IPS-15b (cell line): Measurements from ENCODE around the gene MMP17.

Source experiments
- H3K27me3 ChIP-seq: one replicate; pipeline ENCODE4 v1.6.1; 2013; ENCODE audit warnings: low read length; ENCODE audit not compliant: control insufficient read depth, insufficient read depth
- H3K36me3 ChIP-seq: one replicate; pipeline ENCODE4 v1.6.1; 2013; ENCODE audit warnings: low read length; ENCODE audit not compliant: control insufficient read depth, insufficient read depth
- H3K4me1 ChIP-seq: one replicate; pipeline ENCODE4 v1.6.1; 2013; ENCODE audit warnings: mild to moderate bottlenecking, low read length; ENCODE audit not compliant: control insufficient read depth, insufficient read depth
- H3K4me3 ChIP-seq: one replicate; pipeline ENCODE4 v1.5.1; 2013; ENCODE audit warnings: low read depth, low read length
- H3K9ac ChIP-seq: one replicate; pipeline ENCODE4 v1.6.1; 2013; ENCODE audit warnings: low read depth, mild to moderate bottlenecking, low read length
- H3K9me3 ChIP-seq: one replicate; pipeline ENCODE4 v1.6.1; 2013; ENCODE audit warnings: mild to moderate bottlenecking, low read length; ENCODE audit not compliant: control insufficient read depth, insufficient read depth

Gene MMP17

DNA sequence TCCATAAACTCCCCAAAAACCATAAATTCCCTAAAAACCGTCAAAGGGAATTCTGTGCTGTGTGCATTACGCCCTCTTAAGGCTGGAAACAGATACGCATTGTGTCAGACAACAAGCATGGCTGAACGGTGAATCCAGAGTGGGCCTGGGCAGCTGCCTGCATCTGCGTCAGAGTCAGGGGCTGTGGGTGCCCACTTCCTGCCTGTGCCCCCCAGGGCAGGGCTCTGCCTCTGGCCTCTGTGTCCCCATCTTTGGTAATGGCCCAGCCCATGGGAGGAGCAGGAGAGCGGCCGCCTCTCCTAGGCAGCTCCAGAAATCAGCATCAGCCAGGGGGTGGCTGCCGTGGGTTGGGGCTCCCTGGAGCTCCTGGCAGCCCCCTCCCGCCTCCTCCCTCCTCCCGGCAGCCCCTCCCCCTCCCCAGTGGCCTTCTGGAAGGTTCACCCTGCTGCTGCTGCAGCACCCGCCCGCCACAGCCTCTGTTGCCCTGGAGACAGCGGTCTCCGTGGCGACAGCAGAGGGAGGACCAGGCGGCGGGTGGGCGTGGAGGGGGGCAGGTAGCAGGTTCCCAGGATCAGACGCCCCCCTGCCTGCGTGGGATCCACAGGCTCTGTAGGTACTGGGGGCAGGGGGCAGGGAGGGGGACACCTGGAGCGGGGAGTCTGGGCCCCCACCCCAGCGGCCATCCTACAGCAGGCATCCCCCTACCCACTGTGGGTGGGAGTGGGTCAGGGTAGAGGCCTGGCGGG lies 5.9 kb downstream of the MMP17 start:
- H3K9ac ChIP-seq, result no peak overlapping the region
- peaks cover 2% of the 10 kb centered on the region for H3K36me3 ChIP-seq
- H3K9me3 ChIP-seq, result no peaks in the 10 kb centered on the region
- no peak overlapping the region for H3K4me3 ChIP-seq
- no peaks in the 10 kb centered on the region for H3K4me1 ChIP-seq
- H3K27me3 ChIP-seq, result peaks cover 12% of the 10 kb centered on the region

DNA sequence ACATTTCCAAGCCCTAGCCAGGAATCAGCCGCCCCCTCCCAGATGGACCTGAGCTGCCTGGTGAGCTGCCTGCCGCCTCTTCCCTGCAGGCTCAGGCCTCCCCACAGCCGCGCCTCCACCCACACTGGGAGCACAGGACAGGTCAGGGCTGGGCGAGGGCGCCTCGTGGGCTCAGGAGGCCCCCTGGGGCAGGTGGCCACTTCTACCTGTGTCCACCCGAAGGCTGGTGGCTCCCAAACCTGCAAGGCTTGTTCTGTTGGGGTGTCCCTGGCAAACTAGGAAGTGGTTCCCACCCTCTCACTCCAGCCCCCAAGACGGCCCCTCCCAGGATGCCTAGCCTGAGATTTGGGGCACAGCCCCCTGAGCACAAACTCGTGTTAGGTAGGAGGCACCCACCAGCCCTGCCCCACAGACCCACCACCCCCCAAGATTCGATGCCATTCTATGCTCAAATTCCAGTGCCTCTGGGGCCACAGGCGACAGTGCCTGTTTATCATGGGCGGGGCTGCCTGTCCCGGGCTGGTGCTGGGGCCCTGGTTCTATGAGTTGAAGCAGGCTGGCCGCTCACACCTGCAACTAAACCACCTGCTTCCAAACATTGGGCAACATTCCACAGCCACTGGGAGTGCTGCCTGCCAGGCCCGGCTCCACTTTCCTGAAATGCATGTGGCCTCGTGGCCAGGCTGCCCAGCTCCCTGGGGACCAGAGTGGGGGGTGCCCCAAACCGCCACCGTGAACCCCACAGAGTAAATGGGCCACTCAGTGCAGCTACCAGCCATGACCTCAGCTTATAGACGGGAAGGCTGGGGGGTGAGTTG lies 6.8 kb downstream of the MMP17 start:
- Histone ChIP-seq H3K36me3 (peaks cover 2% of the 10 kb centered on the region), H3K9me3 (no peaks in the 10 kb centered on the region), H3K27me3 (peaks cover 3% of the 10 kb centered on the region), H3K9ac (no peak overlapping the region), H3K4me3 (no peak overlapping the region), H3K4me1 (no peaks in the 10 kb centered on the region)

DNA sequence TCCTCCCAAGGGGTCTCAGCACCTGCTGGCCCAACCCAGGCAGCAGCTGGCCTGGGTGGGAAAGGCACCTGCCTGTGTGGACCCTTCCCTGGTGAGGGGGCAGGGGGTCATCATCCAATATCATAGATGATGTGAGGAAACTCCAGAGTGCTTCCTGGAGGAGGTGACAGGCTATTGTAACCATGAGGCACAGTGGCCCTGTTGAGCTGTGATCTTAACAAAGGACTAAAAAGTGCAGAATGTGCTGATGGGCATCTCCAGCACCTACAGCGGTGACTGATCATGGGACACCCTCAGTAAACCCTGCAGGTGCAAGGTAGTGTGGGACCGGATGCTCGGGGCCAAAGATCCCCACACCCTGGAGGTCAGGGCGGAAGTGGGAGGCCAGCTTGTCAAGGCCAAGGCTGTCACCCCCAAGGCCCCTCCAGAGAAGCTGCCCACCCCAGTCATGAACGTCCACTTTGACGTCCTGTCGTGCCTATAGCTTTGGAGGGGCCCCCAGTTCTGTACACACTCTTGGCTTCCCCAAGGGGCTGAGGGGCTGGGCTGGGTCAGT lies 7.5 kb downstream of the MMP17 start:
- no peak overlapping the region for H3K9ac ChIP-seq

DNA sequence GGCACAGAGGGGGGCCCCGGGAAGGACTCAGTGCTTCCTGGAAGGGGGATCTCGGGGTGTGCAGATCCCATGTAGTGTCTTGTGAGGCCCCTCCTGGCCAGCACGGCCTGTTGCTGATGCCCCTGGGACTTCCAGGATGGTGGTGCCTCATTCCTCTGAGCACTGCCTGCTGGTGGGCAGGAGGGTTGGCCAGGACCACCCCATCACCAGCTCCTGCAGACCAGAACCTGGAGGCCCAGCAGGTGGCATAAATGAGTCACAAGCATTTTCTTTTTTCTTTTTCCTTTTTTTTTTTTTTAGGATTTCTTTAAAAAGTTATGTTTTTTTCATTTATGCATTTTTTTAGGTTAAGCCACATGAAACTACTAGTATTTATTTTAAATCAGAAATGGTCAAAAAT lies 8.0 kb downstream of the MMP17 start:
- Histone ChIP-seq H3K4me3 (no peak overlapping the region), H3K36me3 (peaks cover 9% of the 10 kb centered on the region), H3K27me3 (peaks cover 2% of the 10 kb centered on the region), H3K9me3 (no peaks in the 10 kb centered on the region), H3K9ac (no peak overlapping the region), H3K4me1 (no peaks in the 10 kb centered on the region)

More for the DNA sequence above, 7.5 kb downstream of the MMP17 start:
- H3K4me3 ChIP-seq, result no peak overlapping the region
- H3K36me3 ChIP-seq, result peaks cover 6% of the 10 kb centered on the region
- peaks cover 2% of the 10 kb centered on the region for H3K27me3 ChIP-seq
- H3K4me1 ChIP-seq, result no peaks in the 10 kb centered on the region
- H3K9me3 ChIP-seq, result no peaks in the 10 kb centered on the region

DNA sequence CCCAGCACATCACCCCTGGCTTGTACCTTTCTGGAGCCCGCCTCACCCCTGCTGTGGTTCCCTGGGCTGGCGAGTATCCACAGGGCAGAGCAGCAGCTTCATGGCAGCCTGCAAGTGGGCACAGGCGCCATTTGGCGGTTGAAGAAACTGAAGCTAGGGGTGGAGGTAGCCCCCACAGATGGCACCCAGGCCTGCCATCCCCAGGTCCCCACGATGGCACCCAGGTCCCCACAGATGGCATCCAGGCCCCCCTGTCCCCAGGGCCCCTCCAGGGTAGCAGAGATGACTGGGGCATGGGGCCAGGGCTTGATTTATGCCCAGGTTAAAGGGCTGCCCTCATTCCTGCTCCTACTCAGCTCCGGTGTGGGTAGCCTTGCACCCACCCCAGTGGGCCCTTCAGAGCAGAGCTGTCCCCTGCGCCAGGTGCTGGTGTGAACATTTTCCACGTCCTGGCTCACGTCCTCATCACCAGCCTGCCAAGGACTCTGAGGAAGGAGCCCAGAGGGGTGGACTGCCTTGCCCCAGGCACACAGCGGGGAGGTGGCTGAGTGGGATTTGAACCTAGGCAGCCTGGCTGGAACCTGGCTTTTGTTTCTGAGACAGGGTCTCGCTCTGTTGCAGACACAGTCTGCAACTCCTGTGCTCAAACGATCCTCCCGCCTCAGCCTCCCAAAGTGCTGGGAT lies 8.7 kb downstream of the MMP17 start:
- no peaks in the 10 kb centered on the region for H3K27me3 ChIP-seq
- H3K4me1 ChIP-seq, result no peaks in the 10 kb centered on the region
- no peak overlapping the region for H3K9ac ChIP-seq

DNA sequence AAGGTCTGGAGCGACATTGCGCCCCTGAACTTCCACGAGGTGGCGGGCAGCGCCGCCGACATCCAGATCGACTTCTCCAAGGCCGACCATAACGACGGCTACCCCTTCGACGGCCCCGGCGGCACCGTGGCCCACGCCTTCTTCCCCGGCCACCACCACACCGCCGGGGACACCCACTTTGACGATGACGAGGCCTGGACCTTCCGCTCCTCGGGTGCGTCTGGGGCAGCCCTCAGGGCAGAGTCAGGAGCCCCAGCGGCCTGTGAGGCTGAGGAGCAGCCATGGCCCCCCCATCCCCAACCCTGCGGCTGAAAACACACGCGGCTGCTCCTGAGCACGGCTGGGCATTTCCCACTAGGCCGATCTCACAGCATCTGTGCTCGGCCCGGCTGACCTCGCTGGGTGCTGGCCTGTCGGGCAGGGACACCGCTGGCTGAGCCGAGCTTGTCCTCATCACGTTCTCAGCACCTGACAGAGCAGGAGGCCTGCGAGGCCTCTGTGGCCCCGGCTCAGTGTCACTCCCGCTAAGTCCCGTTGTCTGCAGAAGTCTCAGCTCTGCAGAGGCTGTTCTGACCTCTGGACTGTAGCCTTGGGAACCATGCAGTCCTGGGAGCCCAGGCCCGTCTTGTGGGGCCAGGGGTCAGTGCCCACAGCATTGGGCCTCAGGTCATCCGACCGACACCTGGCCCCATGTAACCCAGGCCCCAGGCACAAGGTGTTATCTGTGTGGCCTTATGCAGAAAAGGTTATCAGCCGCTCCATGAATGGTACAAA lies 12.6 kb downstream of the MMP17 start:
- peaks cover 27% of the 10 kb centered on the region for H3K36me3 ChIP-seq
- no peaks in the 10 kb centered on the region for H3K27me3 ChIP-seq
- no peaks in the 10 kb centered on the region for H3K9me3 ChIP-seq
- H3K4me3 ChIP-seq, result no peak overlapping the region
- no peak overlapping the region for H3K9ac ChIP-seq
- no peaks in the 10 kb centered on the region for H3K4me1 ChIP-seq

More for the DNA sequence above, 8.7 kb downstream of the MMP17 start:
- H3K9me3 ChIP-seq, result no peaks in the 10 kb centered on the region
- H3K4me3 ChIP-seq, result no peak overlapping the region
- peaks cover 10% of the 10 kb centered on the region for H3K36me3 ChIP-seq

DNA sequence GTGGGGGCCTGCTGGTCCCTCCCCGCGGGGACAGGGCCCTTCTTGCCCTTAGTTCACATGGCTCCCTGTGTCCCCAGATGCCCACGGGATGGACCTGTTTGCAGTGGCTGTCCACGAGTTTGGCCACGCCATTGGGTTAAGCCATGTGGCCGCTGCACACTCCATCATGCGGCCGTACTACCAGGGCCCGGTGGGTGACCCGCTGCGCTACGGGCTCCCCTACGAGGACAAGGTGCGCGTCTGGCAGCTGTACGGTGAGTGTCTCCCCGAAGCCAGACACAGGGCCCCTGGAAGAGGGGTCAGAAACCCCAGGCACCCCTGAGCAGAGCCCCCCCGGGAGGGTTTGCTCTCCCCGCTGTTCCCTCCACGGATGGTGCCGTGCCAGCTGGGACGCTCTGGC lies 13.4 kb downstream of the MMP17 start:
- Histone ChIP-seq H3K27me3 (no peaks in the 10 kb centered on the region), H3K36me3 (peaks cover 30% of the 10 kb centered on the region), H3K4me3 (no peak overlapping the region), H3K4me1 (no peaks in the 10 kb centered on the region), H3K9ac (no peak overlapping the region), H3K9me3 (no peaks in the 10 kb centered on the region)

DNA sequence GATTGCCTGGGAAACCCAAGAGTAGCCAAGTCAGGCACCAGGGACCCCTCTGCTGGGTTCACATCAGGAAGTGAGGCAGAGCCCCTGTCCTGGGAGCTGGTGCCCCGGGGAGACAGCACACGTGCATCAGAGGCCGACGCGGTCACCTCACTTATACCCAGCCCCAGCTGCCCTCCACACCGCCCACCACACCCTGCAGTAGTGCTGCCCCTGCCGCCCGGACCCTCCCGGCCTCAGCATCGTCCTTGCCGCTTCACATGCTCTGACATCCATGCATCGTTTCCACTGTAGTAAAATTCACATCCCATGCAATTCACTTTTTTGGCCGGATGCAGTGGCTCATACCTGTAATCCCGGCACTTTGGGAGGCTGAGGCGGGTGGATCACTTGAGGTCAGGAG lies 14.0 kb downstream of the MMP17 start:
- H3K9ac ChIP-seq, result no peak overlapping the region
- no peaks in the 10 kb centered on the region for H3K9me3 ChIP-seq
- no peaks in the 10 kb centered on the region for H3K4me1 ChIP-seq
- no peak overlapping the region for H3K4me3 ChIP-seq
- H3K36me3 ChIP-seq, result peaks cover 32% of the 10 kb centered on the region
- no peaks in the 10 kb centered on the region for H3K27me3 ChIP-seq

DNA sequence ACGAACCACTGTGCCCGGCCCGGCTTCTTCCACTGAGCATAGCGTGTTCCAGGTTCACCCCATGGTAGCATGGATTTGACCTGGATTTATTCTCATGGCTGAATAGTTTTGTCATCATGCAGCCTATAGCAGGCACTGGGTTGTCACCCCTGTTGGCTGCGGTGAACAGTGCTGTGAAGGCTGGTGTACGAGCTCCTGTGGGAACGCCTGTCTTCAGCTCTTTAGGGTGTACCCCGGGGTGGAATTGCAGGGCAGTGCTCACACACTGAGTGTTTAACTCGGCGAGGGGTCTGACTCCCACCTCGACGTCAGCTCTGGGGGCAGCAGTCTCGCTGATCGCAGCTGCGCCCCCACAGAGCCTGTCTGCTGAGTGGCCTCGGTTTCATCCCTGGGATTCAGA lies 15.3 kb downstream of the MMP17 start:
- Histone ChIP-seq H3K36me3 (peaks cover 32% of the 10 kb centered on the region), H3K9ac (no peak overlapping the region), H3K4me3 (no peak overlapping the region), H3K4me1 (no peaks in the 10 kb centered on the region), H3K9me3 (no peaks in the 10 kb centered on the region), H3K27me3 (no peaks in the 10 kb centered on the region)

DNA sequence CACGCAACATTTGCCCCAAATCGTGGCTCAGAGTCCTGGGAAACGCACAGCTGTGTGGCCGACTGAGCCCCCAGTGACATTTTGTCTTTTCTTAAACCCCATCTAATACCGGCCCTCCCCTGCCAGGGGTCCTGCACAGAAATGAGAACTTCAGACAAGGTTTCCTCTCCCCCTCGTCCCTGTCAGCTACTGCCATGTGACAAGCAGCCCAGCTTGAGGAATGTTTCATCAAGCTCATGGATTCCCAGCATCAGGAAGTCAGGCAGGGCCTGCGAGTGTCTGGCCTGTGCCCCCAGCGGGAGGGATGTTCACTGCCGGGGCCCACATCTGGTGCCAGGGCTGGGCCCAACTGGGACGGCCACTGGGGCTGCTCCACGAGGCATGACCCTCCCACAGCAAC lies 15.9 kb downstream of the MMP17 start:
- H3K9me3 ChIP-seq, result no peaks in the 10 kb centered on the region
- H3K4me3 ChIP-seq, result no peak overlapping the region
- H3K27me3 ChIP-seq, result no peaks in the 10 kb centered on the region
- peaks cover 30% of the 10 kb centered on the region for H3K36me3 ChIP-seq
- H3K9ac ChIP-seq, result no peak overlapping the region
- no peaks in the 10 kb centered on the region for H3K4me1 ChIP-seq

DNA sequence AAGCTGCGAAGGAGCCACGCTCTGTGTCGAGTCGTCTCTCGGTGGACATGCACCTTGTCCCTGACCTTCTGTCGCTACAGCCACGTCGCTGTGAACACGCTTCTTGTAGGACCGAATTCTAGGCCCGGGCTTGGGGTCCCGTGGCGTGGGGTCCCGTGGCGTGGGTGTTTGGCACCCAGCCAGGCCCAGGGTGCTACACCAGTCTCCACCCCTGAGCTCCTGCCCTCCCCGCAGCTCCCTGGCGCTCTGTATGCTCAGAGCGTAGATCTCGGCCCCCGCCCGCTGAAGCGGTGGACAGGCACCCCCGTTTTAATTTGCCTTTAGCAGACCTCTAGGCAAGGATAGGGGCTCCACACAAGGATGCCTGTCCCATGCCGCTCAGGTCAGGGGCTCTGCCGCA lies 16.5 kb downstream of the MMP17 start:
- Histone ChIP-seq H3K27me3 (no peaks in the 10 kb centered on the region), H3K9ac (no peak overlapping the region), H3K4me1 (no peaks in the 10 kb centered on the region), H3K4me3 (no peak overlapping the region), H3K9me3 (no peaks in the 10 kb centered on the region), H3K36me3 (peaks cover 30% of the 10 kb centered on the region)
